Endothelial cell (in vitro differentiated cells): Measurements from ENCODE around the gene DOCK11. TPM values are rescaled to one million over a fixed set of nuclear protein-coding genes. Genes with fewer than 3 reads are reported as not detected.

Experiments
- DNase-seq: peaks from one replicate; pipeline ENCODE4 v3.0.0; 2021; ENCODE audit warnings: low spot score
- H3K27ac Mint-ChIP-seq: one replicate; pipeline ENCODE4 v1.8.0; 2021; ENCODE audit warnings: mixed read lengths, inconsistent platforms; ENCODE audit not compliant: unreplicated experiment
- H3K27me3 Mint-ChIP-seq: one replicate; pipeline ENCODE4 v1.8.0; 2021; ENCODE audit warnings: mild to moderate bottlenecking, moderate library complexity, mixed read lengths, inconsistent platforms; ENCODE audit not compliant: unreplicated experiment
- H3K36me3 Mint-ChIP-seq: one replicate; pipeline ENCODE4 v1.8.0; 2021; ENCODE audit warnings: mild to moderate bottlenecking, low read depth, mixed read lengths, inconsistent platforms; ENCODE audit not compliant: unreplicated experiment
- H3K4me1 Mint-ChIP-seq: one replicate; pipeline ENCODE4 v1.8.0; 2021; ENCODE audit warnings: mild to moderate bottlenecking, mixed read lengths, inconsistent platforms; ENCODE audit not compliant: unreplicated experiment
- H3K4me3 Mint-ChIP-seq: one replicate; pipeline ENCODE4 v1.8.0; 2021; ENCODE audit warnings: mild to moderate bottlenecking, mixed read lengths, inconsistent platforms; ENCODE audit not compliant: unreplicated experiment
- H3K9me3 Mint-ChIP-seq: one replicate; pipeline ENCODE4 v1.8.0; 2021; ENCODE audit warnings: mixed read lengths, inconsistent platforms; ENCODE audit not compliant: unreplicated experiment
- CTCF ChIP-seq: fragments of 200-600 bp; sonication (generic); IDR thresholded peaks from one replicate; pipeline ENCODE4 v1.5.0; 2021; ENCODE audit warnings: antibody characterized with exemption; ENCODE audit not compliant: unreplicated experiment
- total RNA-seq: library from RNA; stranded (reverse); fragmentation: NEBNext Ultra II Directional; extraction: Animal tissue kit (Norgen Biotek cat#: 25700); gene quantifications from one replicate; pipeline ENCODE4 v1.2.1, GENCODE V29; 2021; ENCODE audit not compliant: unreplicated experiment

DOCK11 gene
- total RNA-seq, 1 donor from 2014 or later = 10.9 TPM

GRCh38 chrX:118675966-118676349 is 180.3 kb downstream of the DOCK11 start:
- Mint-ChIP-seq H3K27ac (no peak overlapping the region), H3K4me1 (no peaks in the 10 kb centered on the region), H3K27me3 (peaks cover 1% of the 10 kb centered on the region), H3K4me3 (no peak overlapping the region), H3K9me3 (no peaks in the 10 kb centered on the region), H3K36me3 (no peaks in the 10 kb centered on the region)
- DNase-seq = no peak
- TF ChIP-seq CTCF = no peak

GRCh38 chrX:118677318-118677717 is 181.7 kb downstream of the DOCK11 start:
- H3K27me3 Mint-ChIP-seq = peaks cover 1% of the 10 kb centered on the region

GRCh38 chrX:118679290-118679689 is 183.7 kb downstream of the DOCK11 start:
- Mint-ChIP-seq H3K27me3 (peaks cover 1% of the 10 kb centered on the region), H3K4me3 (no peak overlapping the region), H3K36me3 (no peaks in the 10 kb centered on the region), H3K9me3 (no peaks in the 10 kb centered on the region), H3K27ac (no peak overlapping the region), H3K4me1 (no peaks in the 10 kb centered on the region)
- DNase-seq = peak; percentile 3
- TF ChIP-seq CTCF = no peak

More at GRCh38 chrX:118677318-118677717, 181.7 kb downstream of the DOCK11 start:
- no peaks in the 10 kb centered on the region for H3K4me1 Mint-ChIP-seq
- no peaks in the 10 kb centered on the region for H3K36me3 Mint-ChIP-seq
- no peak overlapping the region for H3K27ac Mint-ChIP-seq
- TF ChIP-seq CTCF = no peak
- no peak overlapping the region for H3K4me3 Mint-ChIP-seq
- H3K9me3 Mint-ChIP-seq = no peaks in the 10 kb centered on the region
- DNase-seq = no peak

- TF ChIP-seq CTCF = no peak
- no peak for DNase-seq
- H3K4me3 Mint-ChIP-seq = no peak overlapping the region
- no peak overlapping the region for H3K27ac Mint-ChIP-seq
- no peaks in the 10 kb centered on the region for H3K4me1 Mint-ChIP-seq
- H3K27me3 Mint-ChIP-seq = no peaks in the 10 kb centered on the region
- no peaks in the 10 kb centered on the region for H3K36me3 Mint-ChIP-seq
- H3K9me3 Mint-ChIP-seq = no peaks in the 10 kb centered on the region
These were observed 186.8 kb downstream of the DOCK11 start for GRCh38 chrX:118682258-118683014.

- Mint-ChIP-seq H3K4me1 (no peaks in the 10 kb centered on the region), H3K36me3 (no peaks in the 10 kb centered on the region), H3K27me3 (no peaks in the 10 kb centered on the region), H3K4me3 (no peak overlapping the region), H3K9me3 (no peaks in the 10 kb centered on the region), H3K27ac (no peak overlapping the region)
- DNase-seq = no peak
- TF ChIP-seq CTCF = no peak
These were observed 189.8 kb downstream of the DOCK11 start for GRCh38 chrX:118685393-118685792.
